Subcutaneous abdominal adipose tissue (tissue), 5 donors: ENCODE results near the gene C16orf78.

Experiments
- H3K27ac ChIP-seq: one replicate; pipeline ENCODE4 v1.7.0; 2013; ENCODE audit warnings: low read depth, mild to moderate bottlenecking, inconsistent platforms, low read length, moderate library complexity
- H3K27me3 ChIP-seq, 5 donors: one replicate each; pipeline ENCODE4 v1.7.0; 2013; ENCODE audit warnings: low read length in 5 of 5, inconsistent platforms in 1 of 5; ENCODE audit not compliant: control insufficient read depth in 5 of 5, insufficient read depth in 4 of 5
- H3K36me3 ChIP-seq, 5 donors: one replicate each; pipeline ENCODE4 v1.7.0; 2013; ENCODE audit warnings: low read length in 5 of 5; ENCODE audit not compliant: control insufficient read depth in 5 of 5, insufficient read depth in 5 of 5
- H3K4me1 ChIP-seq, 5 donors: one replicate each; pipeline ENCODE4 v1.7.0; 2013; ENCODE audit warnings: low read length in 5 of 5, mild to moderate bottlenecking in 3 of 5, moderate library complexity in 1 of 5; ENCODE audit not compliant: control insufficient read depth in 5 of 5, insufficient read depth in 5 of 5
- H3K4me3 ChIP-seq, 5 donors: one replicate each; pipeline ENCODE4 v1.7.0; 2013; ENCODE audit warnings: low read length in 5 of 5, low read depth in 1 of 5
- H3K9ac ChIP-seq, 5 donors: one replicate each; pipeline ENCODE4 v1.7.0; 2013; ENCODE audit warnings: low read length in 5 of 5, mild to moderate bottlenecking in 4 of 5, moderate library complexity in 3 of 5
- H3K9me3 ChIP-seq, 5 donors: one replicate each; pipeline ENCODE4 v1.7.0; 2013; ENCODE audit warnings: low read length in 5 of 5; ENCODE audit not compliant: control insufficient read depth in 5 of 5
- donor health status: healthy.
- donor health status: healthy.
- donor health status: healthy.
- donor health status: healthy.
- donor health status: healthy.

The C16orf78 gene

DNA sequence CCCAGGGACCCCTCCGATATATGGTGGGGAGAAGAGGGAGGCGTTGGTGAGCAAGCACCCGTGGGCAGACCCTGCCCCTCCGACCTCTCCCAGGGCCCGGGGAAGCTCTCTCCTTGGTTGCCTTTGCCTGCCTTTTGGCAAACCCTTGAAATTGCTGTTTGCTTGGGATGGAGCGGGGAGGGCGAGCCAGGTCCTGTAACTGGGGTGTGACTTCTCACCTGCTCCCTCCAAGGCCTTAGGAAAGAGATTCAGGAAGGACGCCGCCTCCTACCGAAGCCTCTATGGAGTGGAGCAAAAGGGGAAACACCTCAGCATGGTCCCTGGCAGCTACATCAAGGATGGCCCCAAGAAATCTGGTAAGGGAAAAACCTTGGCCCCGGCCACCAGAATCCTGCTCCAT, 4.6 kb downstream of the C16orf78 start:
- H3K4me1 ChIP-seq = no peaks in the 10 kb centered on the region
- peaks cover 0 to under 1% (median 0%) of the 10 kb centered on the region in 5 donors for H3K9me3 ChIP-seq
- no peak overlapping the region for H3K27ac ChIP-seq
- no peak overlapping the region for H3K9ac ChIP-seq
- H3K27me3 ChIP-seq = peaks cover 0 to 3% (median 0%) of the 10 kb centered on the region in 5 donors
- H3K36me3 ChIP-seq = no peaks in the 10 kb centered on the region
- H3K4me3 ChIP-seq = no peak overlapping the region

DNA sequence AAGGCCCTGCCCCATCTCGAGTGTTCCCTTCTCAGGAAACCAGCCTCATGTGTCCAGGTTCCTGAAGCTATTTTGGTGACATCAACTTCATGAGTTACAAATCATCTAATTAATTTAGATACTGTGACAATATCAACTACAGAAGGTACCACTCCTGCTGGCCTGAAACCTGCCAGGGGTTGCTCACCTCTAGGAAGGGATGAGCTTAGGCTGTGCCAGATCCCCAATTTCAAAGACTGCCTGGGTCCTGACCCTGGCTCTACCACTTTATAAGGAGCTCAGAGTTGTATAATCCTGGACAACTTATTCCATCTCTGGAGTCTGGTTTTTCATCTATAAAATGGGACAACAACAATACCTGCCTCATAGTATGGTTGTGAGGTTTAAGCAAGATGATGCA, 5.2 kb downstream of the C16orf78 start:
- peaks cover 0 to 3% (median 0%) of the 10 kb centered on the region in 5 donors for H3K27me3 ChIP-seq
- H3K36me3 ChIP-seq = no peaks in the 10 kb centered on the region
- no peak overlapping the region for H3K9ac ChIP-seq
- H3K4me3 ChIP-seq = no peak overlapping the region
- no peak overlapping the region for H3K27ac ChIP-seq
- peaks cover 0 to 3% (median 0%) of the 10 kb centered on the region in 5 donors for H3K9me3 ChIP-seq
- H3K4me1 ChIP-seq = no peaks in the 10 kb centered on the region

DNA sequence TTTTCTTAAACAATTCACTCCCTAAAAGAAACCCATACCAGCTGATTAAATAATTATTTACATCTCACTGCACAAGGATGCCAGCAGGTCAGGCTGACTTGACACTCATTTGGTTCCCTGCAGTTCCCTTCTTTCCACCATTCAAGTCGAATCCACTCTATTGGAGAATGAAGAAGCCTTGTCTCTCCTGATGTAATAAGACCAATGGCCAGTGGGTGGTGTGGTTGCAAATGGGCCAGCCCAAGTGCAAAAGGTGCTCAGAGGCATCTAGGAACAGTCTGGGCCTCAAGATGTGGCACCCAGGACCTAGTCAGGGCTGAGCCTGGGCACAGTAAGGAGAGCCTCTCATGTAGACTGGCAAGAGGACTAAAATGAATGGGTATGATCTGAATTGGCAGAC, 9.3 kb downstream of the C16orf78 start:
- Histone ChIP-seq H3K9ac (no peak overlapping the region), H3K27ac (no peak overlapping the region), H3K4me1 (no peaks in the 10 kb centered on the region)

GRCh38 chr16:49395021-49395420, 21.4 kb downstream of the C16orf78 start:
- no peaks in the 10 kb centered on the region for H3K9me3 ChIP-seq
- H3K36me3 ChIP-seq = no peaks in the 10 kb centered on the region
- H3K4me1 ChIP-seq = no peaks in the 10 kb centered on the region
- H3K9ac ChIP-seq = no peak overlapping the region
- H3K4me3 ChIP-seq = no peak overlapping the region
- no peak overlapping the region for H3K27ac ChIP-seq
- H3K27me3 ChIP-seq = peaks cover 0 to 2% (median 0%) of the 10 kb centered on the region in 5 donors

More for the DNA sequence above, 9.3 kb downstream of the C16orf78 start:
- Histone ChIP-seq H3K27me3 (peaks cover 0 to 3% (median 0%) of the 10 kb centered on the region in 5 donors), H3K9me3 (peaks cover 0 to 12% (median 3%) of the 10 kb centered on the region in 5 donors), H3K36me3 (no peaks in the 10 kb centered on the region), H3K4me3 (no peak overlapping the region)

GRCh38 chr16:49396206-49396720, 22.7 kb downstream of the C16orf78 start:
- Histone ChIP-seq H3K4me1 (no peaks in the 10 kb centered on the region), H3K4me3 (no peak overlapping the region), H3K27ac (no peak overlapping the region), H3K9me3 (no peaks in the 10 kb centered on the region), H3K9ac (no peak overlapping the region), H3K27me3 (peaks cover 0 to 2% (median 0%) of the 10 kb centered on the region in 5 donors), H3K36me3 (no peaks in the 10 kb centered on the region)

- H3K9ac ChIP-seq = no peak overlapping the region
- peaks cover 0 to 9% (median 6%) of the 10 kb centered on the region in 5 donors for H3K9me3 ChIP-seq
- H3K4me1 ChIP-seq = no peaks in the 10 kb centered on the region
- H3K27me3 ChIP-seq = peaks cover 0 to 2% (median 0%) of the 10 kb centered on the region in 5 donors
- H3K4me3 ChIP-seq = no peak overlapping the region
- no peak overlapping the region for H3K27ac ChIP-seq
- no peaks in the 10 kb centered on the region for H3K36me3 ChIP-seq
These were observed 25.2 kb downstream of the C16orf78 start for GRCh38 chr16:49398761-49399160.

GRCh38 chr16:49399594-49400364, 26.2 kb downstream of the C16orf78 start:
- no peaks in the 10 kb centered on the region for H3K4me1 ChIP-seq
- H3K27ac ChIP-seq = no peak overlapping the region
- H3K36me3 ChIP-seq = no peaks in the 10 kb centered on the region
- no peak overlapping the region for H3K4me3 ChIP-seq
- no peak overlapping the region for H3K9ac ChIP-seq
- peaks cover 0 to 2% (median 0%) of the 10 kb centered on the region in 5 donors for H3K27me3 ChIP-seq
- peaks cover 0 to 10% (median 6%) of the 10 kb centered on the region in 5 donors for H3K9me3 ChIP-seq

GRCh38 chr16:49400611-49401010, 27.0 kb downstream of the C16orf78 start:
- Histone ChIP-seq H3K9ac (no peak overlapping the region), H3K36me3 (no peaks in the 10 kb centered on the region), H3K4me1 (no peaks in the 10 kb centered on the region), H3K27me3 (peaks cover 0 to 2% (median 0%) of the 10 kb centered on the region in 5 donors), H3K4me3 (no peak overlapping the region), H3K27ac (no peak overlapping the region), H3K9me3 (peaks cover 0 to 10% (median 6%) of the 10 kb centered on the region in 5 donors)

- no peak overlapping the region for H3K27ac ChIP-seq
- no peak overlapping the region for H3K9ac ChIP-seq
- H3K9me3 ChIP-seq = peaks cover 0 to 10% (median 6%) of the 10 kb centered on the region in 5 donors
- no peaks in the 10 kb centered on the region for H3K27me3 ChIP-seq
- no peak overlapping the region for H3K4me3 ChIP-seq
- peaks cover 0 to 7% (median 3%) of the 10 kb centered on the region in 5 donors for H3K4me1 ChIP-seq
- H3K36me3 ChIP-seq = no peaks in the 10 kb centered on the region
These were observed 31.5 kb downstream of the C16orf78 start for GRCh38 chr16:49405123-49405522.

- no peak overlapping the region for H3K27ac ChIP-seq
- H3K4me1 ChIP-seq = peaks cover 0 to 7% (median 3%) of the 10 kb centered on the region in 5 donors
- H3K27me3 ChIP-seq = no peaks in the 10 kb centered on the region
- H3K36me3 ChIP-seq = no peaks in the 10 kb centered on the region
- peaks cover 0 to 12% (median 6%) of the 10 kb centered on the region in 5 donors for H3K9me3 ChIP-seq
- no peak overlapping the region for H3K9ac ChIP-seq
- H3K4me3 ChIP-seq = no peak overlapping the region
These were observed 31.9 kb downstream of the C16orf78 start for GRCh38 chr16:49405530-49405929.
